ENCODE measurements around the gene TGDS. TPM values are rescaled to one million over a fixed set of nuclear protein-coding genes. Genes with fewer than 3 reads are reported as not detected.

The TGDS gene
- total RNA-seq (ENCODE audit: low replicate concordance), result 7.3 and 13.4 TPM in 2 replicates

GRCh38 chr13:94595950-94596574, at the start of gene TGDS:
TGDS (minus strand) TSS chr13:94596152; CDS start chr13:94596136, 16 bp downstream.

GRCh38 chr13:94601446-94602431, 5.8 kb upstream of the TGDS start, which contains the start of gene GPR180:
GPR180 (plus strand) TSS chr13:94601857; CDS start chr13:94601928, 71 bp downstream.

Other genes with a start within 250 kb of the TGDS start
- gene DCT, start 116.5 kb downstream of the TGDS start, total RNA-seq (ENCODE audit: low replicate concordance), result 0.12 TPM in 1 of 2 replicates, not detected in the other
- 4.1 and 10.7 TPM in 2 replicates for gene GPR180, start 5.7 kb upstream of the TGDS start, total RNA-seq (ENCODE audit: low replicate concordance)
- gene SOX21, start 116.4 kb upstream of the TGDS start, total RNA-seq (ENCODE audit: low replicate concordance), result 0.08 TPM in 1 of 2 replicates, not detected in the other